Measurements from ENCODE around the gene SYT1.

The SYT1 gene

DNA sequence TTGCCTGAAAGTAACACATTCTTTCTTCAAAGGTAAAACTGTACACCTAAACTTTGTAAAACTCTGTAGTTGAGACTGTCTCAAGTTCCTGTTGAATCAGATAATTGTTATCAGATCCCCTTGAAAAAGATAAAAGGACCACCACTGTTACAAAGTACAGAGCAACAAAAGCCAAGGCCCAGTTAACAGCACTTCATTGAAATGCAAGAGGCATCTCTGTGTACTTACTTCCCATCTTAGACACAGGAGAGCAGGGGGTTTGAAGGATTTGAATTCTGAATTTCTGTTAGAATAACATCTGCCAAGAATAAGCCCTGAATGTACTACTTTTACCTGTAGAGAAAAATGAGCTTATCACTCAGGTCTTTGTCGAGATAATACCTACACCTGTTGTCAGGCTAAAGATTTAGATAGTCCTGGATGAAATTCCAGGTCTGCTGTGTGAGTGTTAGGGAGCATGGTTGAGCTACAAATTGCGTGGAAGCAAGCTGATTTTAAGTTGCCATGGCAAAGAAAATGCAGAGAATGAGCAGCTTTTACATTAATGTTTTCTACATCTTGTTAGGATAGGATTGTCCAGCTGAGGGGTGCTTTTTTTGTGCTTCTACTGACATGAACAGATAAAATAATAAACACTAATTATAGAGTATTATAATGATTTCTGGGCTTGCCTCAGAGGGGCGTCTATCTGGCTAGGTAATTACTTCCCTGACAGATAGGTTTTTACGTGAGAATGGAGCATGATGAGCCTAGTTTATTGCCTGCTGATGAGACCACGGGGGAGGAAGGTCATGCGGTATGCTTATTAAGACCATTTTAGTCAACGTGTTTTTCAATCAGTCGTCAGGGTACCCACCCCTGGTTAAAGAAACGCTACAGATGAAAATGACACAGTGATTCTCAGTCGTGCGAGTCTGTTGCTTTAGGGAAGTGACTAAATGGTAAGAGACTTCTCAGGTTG lies 517.0 kb downstream of the SYT1 start:
- H3K4me1 ChIP-seq (ENCODE audit: control insufficient read depth in 1 of 2, insufficient read depth in 2 of 2, low read length in 2 of 2) = no peaks in the 10 kb centered on the region
- no peaks in the 10 kb centered on the region for H3K9me3 ChIP-seq (ENCODE audit: control insufficient read depth in 1 of 2, low read length in 2 of 2)
- no peaks in the 10 kb centered on the region for H3K27me3 ChIP-seq (ENCODE audit: low read depth, low read length)
- no peak overlapping the region for H3K4me3 ChIP-seq (ENCODE audit: low read depth in 1 of 2, low read length in 2 of 2)
- H3K36me3 ChIP-seq (ENCODE audit: control insufficient read depth in 1 of 2, insufficient read depth in 2 of 2, low read length in 2 of 2) = no peaks in the 10 kb centered on the region
- H3K27ac ChIP-seq (ENCODE audit: low read length) = no peak overlapping the region

DNA sequence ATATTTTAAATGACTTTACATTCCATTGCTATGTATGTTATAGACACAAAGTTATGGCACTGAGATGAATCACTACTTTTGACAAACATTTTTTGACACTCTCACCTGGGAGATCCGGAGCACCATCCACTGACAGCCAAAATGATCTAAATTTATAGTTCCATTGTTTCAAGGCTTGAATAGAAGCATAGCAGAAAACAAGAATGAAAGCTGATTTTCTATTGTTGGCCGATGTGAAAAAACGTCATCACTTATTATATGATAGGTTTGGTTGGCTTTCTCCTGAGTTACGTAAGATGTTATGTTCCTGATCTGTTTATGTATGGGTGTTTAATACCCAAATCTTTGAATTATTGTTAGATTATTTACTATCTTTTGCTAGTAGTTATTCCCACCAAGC lies 520.0 kb downstream of the SYT1 start:
- Histone ChIP-seq H3K9me3 (ENCODE audit: control insufficient read depth in 1 of 2, low read length in 2 of 2) (no peaks in the 10 kb centered on the region), H3K27ac (ENCODE audit: low read length) (no peak overlapping the region), H3K36me3 (ENCODE audit: control insufficient read depth in 1 of 2, insufficient read depth in 2 of 2, low read length in 2 of 2) (no peaks in the 10 kb centered on the region), H3K4me1 (ENCODE audit: control insufficient read depth in 1 of 2, insufficient read depth in 2 of 2, low read length in 2 of 2) (no peaks in the 10 kb centered on the region), H3K4me3 (ENCODE audit: low read depth in 1 of 2, low read length in 2 of 2) (no peak overlapping the region), H3K27me3 (ENCODE audit: low read depth, low read length) (no peaks in the 10 kb centered on the region)

- no peaks in the 10 kb centered on the region for H3K27me3 ChIP-seq (ENCODE audit: low read depth, low read length)
- no peaks in the 10 kb centered on the region for H3K36me3 ChIP-seq (ENCODE audit: control insufficient read depth in 1 of 2, insufficient read depth in 2 of 2, low read length in 2 of 2)
- H3K9me3 ChIP-seq (ENCODE audit: control insufficient read depth in 1 of 2, low read length in 2 of 2) = no peaks in the 10 kb centered on the region
- H3K4me1 ChIP-seq (ENCODE audit: control insufficient read depth in 1 of 2, insufficient read depth in 2 of 2, low read length in 2 of 2) = no peaks in the 10 kb centered on the region
- no peak overlapping the region for H3K27ac ChIP-seq (ENCODE audit: low read length)
- no peak overlapping the region for H3K4me3 ChIP-seq (ENCODE audit: low read depth in 1 of 2, low read length in 2 of 2)
Observed at GRCh38 chr12:79388011-79388410, 523.4 kb downstream of the SYT1 start.

- Histone ChIP-seq H3K36me3 (ENCODE audit: control insufficient read depth in 1 of 2, insufficient read depth in 2 of 2, low read length in 2 of 2) (no peaks in the 10 kb centered on the region), H3K9me3 (ENCODE audit: control insufficient read depth in 1 of 2, low read length in 2 of 2) (no peaks in the 10 kb centered on the region), H3K27ac (ENCODE audit: low read length) (no peak overlapping the region), H3K4me1 (ENCODE audit: control insufficient read depth in 1 of 2, insufficient read depth in 2 of 2, low read length in 2 of 2) (no peaks in the 10 kb centered on the region), H3K27me3 (ENCODE audit: low read depth, low read length) (no peaks in the 10 kb centered on the region), H3K4me3 (ENCODE audit: low read depth in 1 of 2, low read length in 2 of 2) (no peak overlapping the region)
Observed at GRCh38 chr12:79393842-79394241, 529.3 kb downstream of the SYT1 start.

DNA sequence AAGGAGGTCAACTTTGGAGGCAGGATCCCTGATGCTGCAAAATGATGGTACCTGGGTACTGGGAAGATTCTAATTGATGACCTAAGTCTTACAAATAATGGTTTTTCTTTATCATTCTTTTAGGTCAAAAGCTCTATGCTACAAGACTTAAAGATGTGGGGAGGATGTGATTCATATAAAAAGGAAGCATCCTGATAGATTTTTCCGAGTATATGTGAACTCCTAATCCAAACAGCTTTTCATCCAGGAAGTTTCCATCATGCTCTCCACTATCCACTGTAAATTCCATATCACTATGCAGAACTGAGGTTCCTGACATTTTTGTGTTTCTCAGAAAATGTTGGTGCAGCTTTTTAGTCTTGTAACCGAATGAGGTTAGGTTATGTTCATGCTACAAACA lies 533.0 kb downstream of the SYT1 start:
- H3K27ac ChIP-seq (ENCODE audit: low read length) = no peak overlapping the region
- H3K4me3 ChIP-seq (ENCODE audit: low read depth in 1 of 2, low read length in 2 of 2) = no peak overlapping the region
- no peaks in the 10 kb centered on the region for H3K9me3 ChIP-seq (ENCODE audit: control insufficient read depth in 1 of 2, low read length in 2 of 2)
- no peaks in the 10 kb centered on the region for H3K4me1 ChIP-seq (ENCODE audit: control insufficient read depth in 1 of 2, insufficient read depth in 2 of 2, low read length in 2 of 2)
- no peaks in the 10 kb centered on the region for H3K27me3 ChIP-seq (ENCODE audit: low read depth, low read length)
- H3K36me3 ChIP-seq (ENCODE audit: control insufficient read depth in 1 of 2, insufficient read depth in 2 of 2, low read length in 2 of 2) = no peaks in the 10 kb centered on the region

DNA sequence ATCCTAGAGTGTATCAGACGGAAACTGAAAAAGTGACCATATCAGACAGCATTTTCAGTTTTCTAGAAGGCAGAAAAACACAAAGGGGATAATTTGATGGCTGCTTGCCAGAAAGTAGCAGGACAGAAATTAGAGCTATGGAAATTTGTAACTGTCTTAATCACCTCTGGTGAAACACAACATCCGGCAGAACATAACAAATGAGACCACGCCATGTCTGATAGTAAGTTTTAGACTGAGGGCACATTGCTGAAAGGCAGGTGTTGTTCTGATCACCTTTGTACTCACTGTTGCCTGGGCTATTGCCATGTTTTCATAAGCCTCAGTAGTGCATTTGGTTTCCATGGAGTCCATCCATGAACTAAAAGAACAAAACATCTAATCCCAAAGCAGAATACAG lies 535.9 kb downstream of the SYT1 start:
- H3K27ac ChIP-seq (ENCODE audit: low read length) = no peak overlapping the region
- H3K4me1 ChIP-seq (ENCODE audit: control insufficient read depth in 1 of 2, insufficient read depth in 2 of 2, low read length in 2 of 2) = no peaks in the 10 kb centered on the region
- H3K4me3 ChIP-seq (ENCODE audit: low read depth in 1 of 2, low read length in 2 of 2) = no peak overlapping the region
- no peaks in the 10 kb centered on the region for H3K27me3 ChIP-seq (ENCODE audit: low read depth, low read length)
- H3K36me3 ChIP-seq (ENCODE audit: control insufficient read depth in 1 of 2, insufficient read depth in 2 of 2, low read length in 2 of 2) = no peaks in the 10 kb centered on the region
- no peaks in the 10 kb centered on the region for H3K9me3 ChIP-seq (ENCODE audit: control insufficient read depth in 1 of 2, low read length in 2 of 2)

DNA sequence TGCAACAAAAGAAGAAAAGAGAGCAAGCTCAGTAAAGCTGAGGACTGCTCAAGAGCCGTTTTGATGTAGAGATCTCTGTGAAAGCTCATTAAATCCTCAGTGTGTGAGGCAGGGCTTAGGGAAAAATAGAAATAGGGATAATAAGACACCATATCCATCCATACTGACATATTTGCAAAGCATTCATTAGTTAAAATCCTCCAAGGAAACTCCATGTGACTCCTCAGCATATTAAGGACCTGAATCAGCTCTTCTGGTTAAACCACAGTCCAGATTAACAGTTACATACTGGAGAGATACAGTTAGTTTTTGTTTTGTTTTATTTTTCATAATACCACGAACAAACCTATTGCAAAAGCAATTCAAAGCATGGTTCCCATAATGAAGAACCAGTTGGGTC lies 538.0 kb downstream of the SYT1 start:
- no peaks in the 10 kb centered on the region for H3K9me3 ChIP-seq (ENCODE audit: control insufficient read depth in 1 of 2, low read length in 2 of 2)
- H3K36me3 ChIP-seq (ENCODE audit: control insufficient read depth in 1 of 2, insufficient read depth in 2 of 2, low read length in 2 of 2) = no peaks in the 10 kb centered on the region
- no peaks in the 10 kb centered on the region for H3K27me3 ChIP-seq (ENCODE audit: low read depth, low read length)
- H3K27ac ChIP-seq (ENCODE audit: low read length) = no peak overlapping the region
- no peak overlapping the region for H3K4me3 ChIP-seq (ENCODE audit: low read depth in 1 of 2, low read length in 2 of 2)
- H3K4me1 ChIP-seq (ENCODE audit: control insufficient read depth in 1 of 2, insufficient read depth in 2 of 2, low read length in 2 of 2) = no peaks in the 10 kb centered on the region

DNA sequence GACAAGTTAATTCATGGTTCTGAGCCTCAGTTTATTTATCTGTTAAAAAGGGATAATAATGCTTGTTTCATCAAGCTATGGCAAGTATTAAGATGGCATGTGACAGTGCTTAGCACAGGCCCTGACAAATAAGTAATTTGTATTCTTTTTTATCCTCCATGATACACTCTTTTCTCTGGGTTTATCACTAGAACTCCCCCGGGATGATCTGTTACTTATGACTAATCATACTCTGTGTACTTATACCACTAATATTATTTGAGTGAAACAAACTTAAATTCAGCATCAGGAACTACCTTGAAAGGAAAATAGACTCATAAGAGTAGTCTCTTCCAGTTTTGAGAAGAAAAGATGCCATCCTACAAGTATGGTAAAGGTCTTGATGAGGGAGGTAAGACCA lies 542.4 kb downstream of the SYT1 start:
- H3K4me1 ChIP-seq (ENCODE audit: control insufficient read depth in 1 of 2, insufficient read depth in 2 of 2, low read length in 2 of 2) = no peaks in the 10 kb centered on the region
- H3K4me3 ChIP-seq (ENCODE audit: low read depth in 1 of 2, low read length in 2 of 2) = no peak overlapping the region
- H3K36me3 ChIP-seq (ENCODE audit: control insufficient read depth in 1 of 2, insufficient read depth in 2 of 2, low read length in 2 of 2) = no peaks in the 10 kb centered on the region
- H3K27ac ChIP-seq (ENCODE audit: low read length) = no peak overlapping the region
- no peaks in the 10 kb centered on the region for H3K27me3 ChIP-seq (ENCODE audit: low read depth, low read length)
- no peaks in the 10 kb centered on the region for H3K9me3 ChIP-seq (ENCODE audit: control insufficient read depth in 1 of 2, low read length in 2 of 2)

GRCh38 chr12:79407671-79408622 lies 543.4 kb downstream of the SYT1 start:
- Histone ChIP-seq H3K36me3 (ENCODE audit: control insufficient read depth in 1 of 2, insufficient read depth in 2 of 2, low read length in 2 of 2) (no peaks in the 10 kb centered on the region), H3K27ac (ENCODE audit: low read length) (no peak overlapping the region), H3K4me1 (ENCODE audit: control insufficient read depth in 1 of 2, insufficient read depth in 2 of 2, low read length in 2 of 2) (no peaks in the 10 kb centered on the region), H3K27me3 (ENCODE audit: low read depth, low read length) (no peaks in the 10 kb centered on the region), H3K4me3 (ENCODE audit: low read depth in 1 of 2, low read length in 2 of 2) (no peak overlapping the region), H3K9me3 (ENCODE audit: control insufficient read depth in 1 of 2, low read length in 2 of 2) (no peaks in the 10 kb centered on the region)

DNA sequence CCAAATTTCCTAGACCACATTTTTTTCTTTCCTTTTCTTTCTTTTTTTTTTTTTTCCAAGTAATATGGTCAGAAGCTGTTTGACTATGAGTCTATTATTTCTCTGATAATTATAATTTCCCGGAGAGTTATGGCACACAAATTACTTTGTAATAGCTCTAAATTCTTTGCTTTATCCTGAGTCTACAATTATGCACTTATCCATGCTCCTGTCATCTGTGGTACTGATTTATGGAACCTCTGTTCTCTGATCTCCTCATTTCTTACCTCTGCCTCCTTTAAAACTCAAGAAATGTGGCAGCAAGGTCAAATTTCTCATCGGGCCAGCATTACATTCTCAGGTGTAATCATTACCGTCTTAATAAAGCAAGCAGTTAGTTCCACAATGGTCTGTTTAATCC lies 544.1 kb downstream of the SYT1 start:
- Histone ChIP-seq H3K27ac (ENCODE audit: low read length) (no peak overlapping the region), H3K4me3 (ENCODE audit: low read depth in 1 of 2, low read length in 2 of 2) (no peak overlapping the region), H3K36me3 (ENCODE audit: control insufficient read depth in 1 of 2, insufficient read depth in 2 of 2, low read length in 2 of 2) (no peaks in the 10 kb centered on the region), H3K27me3 (ENCODE audit: low read depth, low read length) (no peaks in the 10 kb centered on the region), H3K9me3 (ENCODE audit: control insufficient read depth in 1 of 2, low read length in 2 of 2) (no peaks in the 10 kb centered on the region), H3K4me1 (ENCODE audit: control insufficient read depth in 1 of 2, insufficient read depth in 2 of 2, low read length in 2 of 2) (no peaks in the 10 kb centered on the region)

GRCh38 chr12:79409562-79409961 lies 545.0 kb downstream of the SYT1 start:
- no peak overlapping the region for H3K4me3 ChIP-seq (ENCODE audit: low read depth in 1 of 2, low read length in 2 of 2)
- no peaks in the 10 kb centered on the region for H3K4me1 ChIP-seq (ENCODE audit: control insufficient read depth in 1 of 2, insufficient read depth in 2 of 2, low read length in 2 of 2)
- no peaks in the 10 kb centered on the region for H3K9me3 ChIP-seq (ENCODE audit: control insufficient read depth in 1 of 2, low read length in 2 of 2)
- no peaks in the 10 kb centered on the region for H3K27me3 ChIP-seq (ENCODE audit: low read depth, low read length)
- H3K27ac ChIP-seq (ENCODE audit: low read length) = no peak overlapping the region
- H3K36me3 ChIP-seq (ENCODE audit: control insufficient read depth in 1 of 2, insufficient read depth in 2 of 2, low read length in 2 of 2) = no peaks in the 10 kb centered on the region
